Measurements from ENCODE around the gene C4orf51.
A peak's percentile ranks its signal among the peaks of the same experiment; 100 is the strongest.

The C4orf51 gene

DNA sequence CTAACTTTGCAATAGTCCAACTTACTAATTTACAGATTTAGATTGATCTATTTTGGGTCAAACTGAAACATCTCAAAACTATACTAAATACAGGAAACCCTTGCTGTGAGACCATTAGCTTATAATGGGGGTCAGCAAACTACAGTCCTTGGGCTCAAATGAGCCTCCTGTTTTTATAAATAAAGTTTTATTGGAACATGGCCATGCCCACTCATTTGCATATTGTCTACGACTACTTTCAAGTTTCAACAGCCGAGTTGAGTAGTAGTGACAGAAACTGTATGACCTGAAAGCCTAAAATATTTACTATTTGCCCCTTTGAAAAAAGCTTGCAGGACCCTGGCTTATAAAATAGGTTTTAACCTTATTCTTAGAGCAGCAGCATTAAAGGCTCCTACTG lies 92.4 kb downstream of the C4orf51 start:
- H3K4me3 ChIP-seq (ENCODE audit: low read depth, low read length): no peak overlapping the region
- TF ChIP-seq, protein P1, sequence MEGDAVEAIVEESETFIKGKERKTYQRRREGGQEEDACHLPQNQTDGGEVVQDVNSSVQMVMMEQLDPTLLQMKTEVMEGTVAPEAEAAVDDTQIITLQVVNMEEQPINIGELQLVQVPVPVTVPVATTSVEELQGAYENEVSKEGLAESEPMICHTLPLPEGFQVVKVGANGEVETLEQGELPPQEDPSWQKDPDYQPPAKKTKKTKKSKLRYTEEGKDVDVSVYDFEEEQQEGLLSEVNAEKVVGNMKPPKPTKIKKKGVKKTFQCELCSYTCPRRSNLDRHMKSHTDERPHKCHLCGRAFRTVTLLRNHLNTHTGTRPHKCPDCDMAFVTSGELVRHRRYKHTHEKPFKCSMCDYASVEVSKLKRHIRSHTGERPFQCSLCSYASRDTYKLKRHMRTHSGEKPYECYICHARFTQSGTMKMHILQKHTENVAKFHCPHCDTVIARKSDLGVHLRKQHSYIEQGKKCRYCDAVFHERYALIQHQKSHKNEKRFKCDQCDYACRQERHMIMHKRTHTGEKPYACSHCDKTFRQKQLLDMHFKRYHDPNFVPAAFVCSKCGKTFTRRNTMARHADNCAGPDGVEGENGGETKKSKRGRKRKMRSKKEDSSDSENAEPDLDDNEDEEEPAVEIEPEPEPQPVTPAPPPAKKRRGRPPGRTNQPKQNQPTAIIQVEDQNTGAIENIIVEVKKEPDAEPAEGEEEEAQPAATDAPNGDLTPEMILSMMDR (IDR thresholded peaks at IDR 0.05; ENCODE audit: low read depth, low read length, missing control alignments): no peak

GRCh38 chr4:145773581-145774234 lies 93.8 kb downstream of the C4orf51 start:
- peak; percentile 50 for DNase-seq (ENCODE audit: low read depth)
- no peak overlapping the region for H3K4me3 ChIP-seq (ENCODE audit: low read depth, low read length)
- TF ChIP-seq, protein P1 (IDR thresholded peaks at IDR 0.05; ENCODE audit: low read depth, low read length, missing control alignments): no peak

More for the DNA sequence above, 92.4 kb downstream of the C4orf51 start:
- DNase-seq (ENCODE audit: low read depth): no peak

- no peak for DNase-seq (ENCODE audit: low read depth)
- TF ChIP-seq, protein P1 (IDR thresholded peaks at IDR 0.05; ENCODE audit: low read depth, low read length, missing control alignments): no peak
- no peak overlapping the region for H3K4me3 ChIP-seq (ENCODE audit: low read depth, low read length)
Observed at GRCh38 chr4:145774473-145774872, 94.5 kb downstream of the C4orf51 start.

DNA sequence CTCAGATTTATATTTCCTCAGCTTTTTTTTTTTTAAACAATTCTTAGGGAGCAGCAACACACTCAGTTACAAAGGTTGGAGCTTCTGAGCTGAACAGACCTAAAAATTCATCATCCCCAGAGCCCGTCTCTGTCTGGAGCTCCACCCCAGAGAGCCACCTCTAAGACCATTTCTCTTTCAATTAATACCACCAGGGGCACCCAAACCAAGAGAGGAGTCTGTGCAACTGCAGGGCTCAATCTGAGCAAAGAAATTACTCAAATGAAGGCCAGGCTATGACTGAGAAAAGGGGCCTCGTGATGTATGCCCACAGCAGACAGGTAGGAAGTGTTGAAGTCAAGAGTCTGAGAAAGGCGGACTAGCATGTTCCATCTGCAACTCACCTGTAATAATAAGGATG lies 95.5 kb downstream of the C4orf51 start:
- TF ChIP-seq, protein P1 (IDR thresholded peaks at IDR 0.05; ENCODE audit: low read depth, low read length, missing control alignments): peak; percentile 5
- DNase-seq (ENCODE audit: low read depth): no peak
- no peak overlapping the region for H3K4me3 ChIP-seq (ENCODE audit: low read depth, low read length)

GRCh38 chr4:145776208-145776607 lies 96.3 kb downstream of the C4orf51 start:
- DNase-seq (ENCODE audit: low read depth): no peak
- no peak overlapping the region for H3K4me3 ChIP-seq (ENCODE audit: low read depth, low read length)
- TF ChIP-seq, protein P1 (IDR thresholded peaks at IDR 0.05; ENCODE audit: low read depth, low read length, missing control alignments): no peak

GRCh38 chr4:145779319-145779801 lies 99.4 kb downstream of the C4orf51 start:
- DNase-seq (ENCODE audit: low read depth): no peak
- no peak overlapping the region for H3K4me3 ChIP-seq (ENCODE audit: low read depth, low read length)
- TF ChIP-seq, protein P1 (IDR thresholded peaks at IDR 0.05; ENCODE audit: low read depth, low read length, missing control alignments): no peak

DNA sequence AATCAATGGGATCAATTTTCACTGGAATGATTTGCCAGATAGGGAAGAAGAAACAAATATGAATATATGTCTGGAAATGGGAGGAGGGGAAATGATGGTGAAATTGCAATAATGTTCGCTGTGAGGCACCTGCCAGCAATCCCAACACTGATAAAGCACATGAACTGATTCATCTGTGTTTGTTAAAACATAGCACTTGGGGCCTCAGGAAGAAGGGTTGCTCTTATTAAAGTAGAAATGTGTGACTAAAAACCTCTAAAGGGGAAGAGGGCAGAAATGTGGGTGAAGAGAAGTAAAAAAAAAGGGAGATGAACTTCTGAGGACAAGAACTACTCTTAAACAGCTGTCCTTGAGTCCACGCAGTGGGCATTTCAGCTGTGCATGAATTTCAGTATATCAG lies 101.4 kb downstream of the C4orf51 start:
- no peak overlapping the region for H3K4me3 ChIP-seq (ENCODE audit: low read depth, low read length)
- TF ChIP-seq, protein P1 (IDR thresholded peaks at IDR 0.05; ENCODE audit: low read depth, low read length, missing control alignments): no peak
- DNase-seq (ENCODE audit: low read depth): no peak
